HEK293T (cell line): ENCODE measurements around the gene SPEN.

Source experiments
- ARNT ChIP-seq: fragments of 450-650 bp; IDR thresholded peaks from 2 replicates; pipeline ENCODE4 v1.6.1; 2017; ENCODE audit warnings: mild to moderate bottlenecking
- FOXA1 ChIP-seq: fragments of 450-650 bp; IDR thresholded peaks from 2 replicates; pipeline ENCODE4 v1.6.1; 2016; ENCODE audit warnings: mild to moderate bottlenecking
- FOXK2 ChIP-seq: fragments of 450-650 bp; IDR thresholded peaks from 2 replicates; pipeline ENCODE4 v1.6.1; 2016; ENCODE audit warnings: mild to moderate bottlenecking
- PKNOX1 ChIP-seq: fragments of 450-650 bp; IDR thresholded peaks from 2 replicates; pipeline ENCODE4 v1.6.1; 2016
- SP1 ChIP-seq: fragments of 450-650 bp; IDR thresholded peaks from 2 replicates; pipeline ENCODE4 v1.6.1; 2017
- SUZ12 ChIP-seq: fragments of 450-650 bp; IDR thresholded peaks from 2 replicates; pipeline ENCODE4 v1.6.1; 2016; ENCODE audit warnings: mild to moderate bottlenecking

- no peak for TF ChIP-seq SUZ12
- no peak for TF ChIP-seq SP1
- TF ChIP-seq FOXA1 = no peak
- no peak for TF ChIP-seq FOXK2
- no peak for TF ChIP-seq ARNT
- no peak for TF ChIP-seq PKNOX1
These were observed 127.3 kb downstream of the SPEN start for GRCh38 chr1:15974855-15975254.
